Adrenal gland (tissue), 12 donors: ENCODE data around the gene PAM16. TPM values are rescaled to one million over a fixed set of nuclear protein-coding genes. Genes with fewer than 3 reads are reported as not detected.

Experiments used
- DNase-seq, 7 donors: peaks; one replicate each; pipeline ENCODE4 v3.0.0-alpha.2; 2019 to 2020
- H3K27ac ChIP-seq, 5 donors: fragments of 200-600 bp; sonication (generic) in 4 of 5; 1 replicate in 3 of 5; 2 replicates in 2 of 5; pipeline versions ENCODE4 v1.5.1 to v1.8.0; 2016 to 2020; ENCODE audit warnings: mild to moderate bottlenecking in 1 of 5
- H3K27me3 ChIP-seq: fragments of 200-600 bp; 2 replicates; pipeline ENCODE4 v1.8.0; 2021
- H3K36me3 ChIP-seq, 2 donors: fragments of 200-600 bp; replicated peaks in 1 of 2; 1 replicate in 1 of 2; 2 replicates in 1 of 2; pipeline versions ENCODE4 v1.5.1 to v1.8.0; 2018 to 2022
- H3K4me1 ChIP-seq, 2 donors: fragments of 200-600 bp; replicated peaks in 1 of 2; 1 replicate in 1 of 2; 2 replicates in 1 of 2; pipeline versions ENCODE4 v1.5.1 to v1.8.0; 2018 to 2021
- H3K4me3 ChIP-seq, 4 donors: fragments of 200-600 bp; sonication (generic) in 3 of 4; one replicate each; pipeline ENCODE4 v1.5.1; 2016 to 2018
- H3K9me3 ChIP-seq, 3 donors: fragments of 200-600 bp; sonication (generic) in 1 of 3; replicated peaks in 1 of 3; 1 replicate in 2 of 3; 2 replicates in 1 of 3; pipeline versions ENCODE4 v1.5.1 to v1.8.0; 2016 to 2021
- POLR2A ChIP-seq, 2 donors: fragments of 450-650 bp; IDR thresholded peaks; one replicate each; pipeline ENCODE4 v1.6.1; 2017; ENCODE audit warnings: antibody characterized with exemption in 2 of 2, mild to moderate bottlenecking in 2 of 2, moderate library complexity in 1 of 2
- WGBS, 4 donors: extraction: QIAGEN DNeasy Blood & Tissue Kit in 2 of 4; methylation state at CpG; one replicate each; pipeline versions ENCODE4 v1.1.5 to v1.1.7; 2013 to 2017; 5-methylcytosine and 5-hydroxymethylcytosine counted together
- intact Hi-C, 2 donors: fragments of 100-400 bp; cut with DNase I; formaldehyde crosslinking; loops; one replicate each; pipeline versions ENCODE4 v1.14.1 to v1.15.0; 2022 to 2023
- polyA plus RNA-seq, 3 donors: library from polyadenylated mRNA; stranded (reverse); fragments of 200-250 nt in 2 of 3; fragments of 350-450 nt in 1 of 3; fragmentation: Illumina TruSeq in 1 of 3; extraction: RNeasy Lipid Tissue Mini Kit (QIAGEN cat#74804) in 1 of 3; gene quantifications; one replicate each; pipeline ENCODE4 v1.2.3, GENCODE V29; 2013 to 2014
- total RNA-seq, 9 donors: library from RNA; depleted of rRNA in 4 of 9; stranded (reverse); fragments of >200 nt in 4 of 9; fragments of 120-200 nt in 1 of 9; fragmentation: NEBNext Ultra II Directional in 1 of 9; extraction: Animal tissue kit (Norgen Biotek cat#: 25700) in 1 of 9; gene quantifications; one replicate each; pipeline versions ENCODE4 v1.1.0 to v1.2.4, GENCODE V29; 2013 to 2023
- TF ChIP-seq, protein P1 (sequence below), 6 experiments: fragments of 450-650 bp in 4 of 6; fragments of 200-600 bp in 2 of 6; sonication (generic) in 1 of 6; IDR thresholded peaks; 1 replicate in 5 of 6; 2 replicates in 1 of 6; pipeline versions ENCODE4 v1.5.1 to v1.8.0; 2016 to 2021; ENCODE audit warnings: antibody characterized with exemption in 6 of 6, mild to moderate bottlenecking in 2 of 6, moderate library complexity in 1 of 6
- donor health status: healthy with polysubstance abuse.
- donor health status: Bipolar disorder and iron deficiency.
- donor health status: DM: yes; HTN: yes; CAD: no.
- donor health status: DM: no; HTN: no; CAD: no.
- donor health status: DM: no; HTN: no; CAD: no.
- donor health status: DM: yes; HTN: yes; CAD: no.

PAM16 gene
- total and polyA plus RNA-seq, 12 donors: 25.0 to 310 (median 55.3) TPM

DNA sequence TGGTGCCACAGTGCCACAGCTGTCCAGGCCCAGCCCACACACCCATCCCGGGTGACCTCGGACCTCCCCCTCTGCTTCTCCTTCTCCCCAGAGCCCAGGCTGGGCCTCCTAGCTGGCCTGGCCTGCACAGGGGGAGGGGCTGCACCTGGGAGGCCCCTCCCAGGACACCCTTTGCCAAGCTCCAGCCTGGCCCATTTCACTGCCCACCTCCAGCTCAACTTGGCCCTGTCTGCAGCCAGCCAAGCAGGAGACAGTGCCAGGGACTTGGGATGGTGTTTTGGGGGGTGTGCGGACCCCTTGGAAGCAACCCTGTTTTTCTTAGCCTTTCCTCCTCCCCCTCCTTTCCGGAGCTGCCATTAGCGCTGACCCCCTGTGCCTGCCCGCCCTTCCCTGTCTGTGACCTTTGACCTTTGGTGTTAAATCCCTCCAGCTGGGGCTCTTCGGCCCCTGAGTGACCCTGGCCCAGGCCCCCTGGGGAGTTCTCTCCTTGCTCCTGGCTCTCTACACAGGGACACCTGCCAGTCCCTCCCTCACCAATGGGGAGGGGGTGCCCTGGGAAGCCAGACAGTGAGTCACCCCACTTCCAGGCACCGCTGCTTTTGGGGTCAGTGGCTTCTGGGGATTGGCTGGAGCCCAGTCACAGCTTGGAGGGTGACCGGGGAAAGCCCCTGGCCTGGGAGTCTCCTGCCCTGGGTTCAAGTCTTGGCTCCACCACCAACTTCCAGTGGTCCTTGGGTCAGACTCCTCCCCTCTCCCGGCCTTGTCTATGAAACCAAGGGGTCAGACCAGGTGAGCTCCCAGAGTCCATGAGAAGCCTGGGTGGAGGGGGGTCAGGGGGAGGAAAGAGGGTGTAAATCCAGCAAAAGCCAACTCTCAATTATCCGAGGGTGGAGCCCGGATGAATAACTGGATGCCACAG lies 33.3 kb downstream of the PAM16 start:
- Histone ChIP-seq H3K27me3 (no peaks in the 10 kb centered on the region), H3K4me3 (peak overlapping the region in 2 of 4 donors; percentile 78 to 82), H3K4me1 (peaks cover 66 to 69% of the 10 kb centered on the region in 2 donors), H3K27ac (peak overlapping the region; percentile 52 to 97 (median 83)), H3K36me3 (no peaks in the 10 kb centered on the region), H3K9me3 (no peaks in the 10 kb centered on the region)
- TF ChIP-seq POLR2A (IDR thresholded peaks at IDR 0.05): no peak
- TF ChIP-seq, protein P1, sequence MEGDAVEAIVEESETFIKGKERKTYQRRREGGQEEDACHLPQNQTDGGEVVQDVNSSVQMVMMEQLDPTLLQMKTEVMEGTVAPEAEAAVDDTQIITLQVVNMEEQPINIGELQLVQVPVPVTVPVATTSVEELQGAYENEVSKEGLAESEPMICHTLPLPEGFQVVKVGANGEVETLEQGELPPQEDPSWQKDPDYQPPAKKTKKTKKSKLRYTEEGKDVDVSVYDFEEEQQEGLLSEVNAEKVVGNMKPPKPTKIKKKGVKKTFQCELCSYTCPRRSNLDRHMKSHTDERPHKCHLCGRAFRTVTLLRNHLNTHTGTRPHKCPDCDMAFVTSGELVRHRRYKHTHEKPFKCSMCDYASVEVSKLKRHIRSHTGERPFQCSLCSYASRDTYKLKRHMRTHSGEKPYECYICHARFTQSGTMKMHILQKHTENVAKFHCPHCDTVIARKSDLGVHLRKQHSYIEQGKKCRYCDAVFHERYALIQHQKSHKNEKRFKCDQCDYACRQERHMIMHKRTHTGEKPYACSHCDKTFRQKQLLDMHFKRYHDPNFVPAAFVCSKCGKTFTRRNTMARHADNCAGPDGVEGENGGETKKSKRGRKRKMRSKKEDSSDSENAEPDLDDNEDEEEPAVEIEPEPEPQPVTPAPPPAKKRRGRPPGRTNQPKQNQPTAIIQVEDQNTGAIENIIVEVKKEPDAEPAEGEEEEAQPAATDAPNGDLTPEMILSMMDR (IDR thresholded peaks at IDR 0.05): no peak
- peak in 5 of 7 donors; percentile 69 to 87 (median 71) for DNase-seq
- 28 to 42% (median 31%) methylated on average over 8 to 12 of the region's 12 CpGs for WGBS, 4 donors
- intact Hi-C loops: no loop called here

- WGBS, 4 donors: 0 to 25% (median 15%) methylated on average over 8 to 20 of the region's 20 CpGs
- peak in 6 of 7 donors; percentile 64 to 74 (median 68) for DNase-seq
- Histone ChIP-seq H3K4me1 (peaks cover 58 to 61% of the 10 kb centered on the region in 2 donors), H3K36me3 (no peaks in the 10 kb centered on the region), H3K9me3 (no peaks in the 10 kb centered on the region), H3K4me3 (peak overlapping the region; percentile 51 to 95 (median 80)), H3K27me3 (no peaks in the 10 kb centered on the region), H3K27ac (peak overlapping the region; percentile 52 to 97 (median 83))
- TF ChIP-seq POLR2A (IDR thresholded peaks at IDR 0.05): peak in 1 of 2 donors; percentile 35
- TF ChIP-seq, protein P1 (IDR thresholded peaks at IDR 0.05): no peak
- intact Hi-C loops: no loop called here
Measured at GRCh38 chr16:4316864-4317531, 34.1 kb downstream of the PAM16 start.

DNA sequence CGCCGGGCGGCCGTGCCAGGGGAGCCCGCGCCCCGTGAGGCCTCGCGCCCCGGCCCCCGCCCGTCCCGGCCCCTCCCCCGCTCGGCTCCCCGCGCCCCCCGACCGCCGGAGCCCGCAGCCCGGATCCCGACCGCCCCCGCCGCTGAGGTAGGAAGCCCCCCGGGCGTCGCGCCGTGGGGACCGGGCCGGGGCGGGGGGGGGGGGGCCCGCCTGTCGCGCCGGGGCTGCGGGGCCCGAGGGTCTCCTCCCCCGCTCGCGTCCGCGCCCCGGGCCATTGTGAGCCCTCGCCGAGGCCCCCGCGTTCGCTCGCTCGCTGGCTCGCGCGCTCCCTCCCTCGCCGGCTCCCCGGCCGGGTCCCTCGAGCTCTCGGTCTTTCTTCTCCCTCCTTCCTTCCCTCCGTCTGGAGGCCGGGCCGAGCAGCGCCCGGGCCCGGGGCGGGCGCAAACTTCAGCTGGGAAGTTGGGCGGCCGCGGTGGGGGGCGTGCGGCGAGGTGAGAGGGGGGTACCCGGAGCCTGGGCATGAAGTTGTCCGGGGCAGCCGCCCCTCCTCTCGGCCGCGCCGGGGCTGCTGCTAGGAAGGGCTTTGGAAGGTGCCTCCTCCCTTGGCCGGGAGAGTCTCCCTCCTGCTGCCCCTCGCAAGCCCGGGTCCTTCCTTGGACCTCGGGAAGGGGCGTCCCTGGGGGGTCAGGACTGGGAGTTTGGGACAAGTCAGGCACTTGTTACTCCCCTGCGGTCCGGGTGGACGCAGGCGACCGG lies 34.8 kb downstream of the PAM16 start:
- no peak for TF ChIP-seq POLR2A (IDR thresholded peaks at IDR 0.05)
- TF ChIP-seq, protein P1 (IDR thresholded peaks at IDR 0.05): no peak

More for the DNA sequence above, 34.8 kb downstream of the PAM16 start:
- no peaks in the 10 kb centered on the region for H3K36me3 ChIP-seq
- intact Hi-C loops: no loop called here
- peak overlapping the region; percentile 51 to 95 (median 80) for H3K4me3 ChIP-seq
- 1 to 3% (median 3%) methylated on average over 10 to 83 of the region's 93 CpGs for WGBS, 4 donors
- H3K9me3 ChIP-seq: no peaks in the 10 kb centered on the region
- H3K27ac ChIP-seq: peak overlapping the region; percentile 52 to 97 (median 83)
- peaks cover 54 to 55% of the 10 kb centered on the region in 2 donors for H3K4me1 ChIP-seq
- H3K27me3 ChIP-seq: no peaks in the 10 kb centered on the region
- DNase-seq: peak in 1 of 7 donors; percentile 42
